ENCODE data around the gene CAMTA1.

The CAMTA1 gene

GRCh38 chr1:7014640-7014930, 229.3 kb downstream of the CAMTA1 start:
- DNase-seq, result no peak

DNA sequence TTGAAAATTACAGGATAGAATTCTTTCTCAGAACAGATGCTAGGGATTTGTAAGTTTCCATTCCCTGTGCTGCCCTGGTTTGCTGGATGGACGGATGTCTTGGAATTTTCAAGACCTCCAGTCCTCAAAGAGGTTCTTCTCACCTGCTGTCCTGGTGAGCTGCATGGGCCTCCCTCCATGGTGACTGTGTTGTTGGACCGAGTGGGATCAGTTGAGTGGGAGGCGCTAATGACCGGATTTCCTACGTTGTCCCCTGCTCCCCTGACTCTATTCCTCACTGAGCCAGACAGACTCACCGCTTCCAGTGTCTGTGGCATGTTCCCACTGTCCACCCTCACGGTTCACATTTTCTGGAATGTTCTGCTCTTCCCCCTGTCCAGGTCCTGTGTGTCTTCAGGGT, 229.8 kb downstream of the CAMTA1 start:
- no peak for DNase-seq

GRCh38 chr1:7018351-7018750, 233.1 kb downstream of the CAMTA1 start:
- DNase-seq, result no peak

GRCh38 chr1:7018826-7019225, 233.6 kb downstream of the CAMTA1 start:
- DNase-seq, result no peak

DNA sequence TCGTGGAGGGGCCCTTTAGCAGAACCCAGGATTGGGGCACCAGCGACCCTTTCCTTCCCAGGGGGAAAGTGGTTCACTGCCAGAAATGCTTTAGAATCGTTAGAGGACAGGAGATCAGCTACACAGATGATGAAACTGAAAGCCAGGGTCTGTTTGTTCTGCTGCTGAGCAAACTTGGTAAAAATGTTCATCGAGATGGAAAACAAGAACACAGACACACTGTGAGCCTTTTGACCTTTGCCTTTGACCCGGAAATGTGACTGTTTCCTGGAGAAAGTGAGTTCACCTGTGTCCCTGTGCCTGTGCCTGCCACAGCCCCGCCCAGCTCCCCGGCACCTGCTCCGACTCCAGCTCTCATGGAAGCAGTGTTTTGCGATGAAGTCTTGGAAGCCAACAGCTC, 234.3 kb downstream of the CAMTA1 start:
- no peak for DNase-seq

GRCh38 chr1:7022058-7022457, 236.8 kb downstream of the CAMTA1 start:
- DNase-seq, result no peak

GRCh38 chr1:7025013-7025412, 239.8 kb downstream of the CAMTA1 start:
- DNase-seq, result no peak

DNA sequence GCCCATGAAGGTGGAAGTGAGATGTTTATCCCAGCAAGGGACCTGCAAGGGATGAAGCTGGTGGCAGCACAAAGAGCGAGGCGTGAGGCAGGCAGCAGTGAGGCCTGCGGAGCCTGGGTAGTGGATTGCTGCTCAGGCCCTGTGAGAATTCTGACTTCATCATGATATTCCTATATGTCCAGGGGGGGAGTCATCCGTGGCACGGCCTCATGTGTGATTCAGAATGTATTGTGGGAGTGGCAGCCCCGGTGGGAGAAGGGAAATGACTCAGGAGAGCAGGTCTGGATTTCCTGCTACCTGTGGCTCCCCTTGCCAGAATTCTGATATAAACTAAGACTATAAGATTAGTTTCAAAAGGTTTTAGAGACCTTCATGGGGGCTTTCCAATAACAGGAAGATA, 240.9 kb downstream of the CAMTA1 start:
- no peak for DNase-seq

DNA sequence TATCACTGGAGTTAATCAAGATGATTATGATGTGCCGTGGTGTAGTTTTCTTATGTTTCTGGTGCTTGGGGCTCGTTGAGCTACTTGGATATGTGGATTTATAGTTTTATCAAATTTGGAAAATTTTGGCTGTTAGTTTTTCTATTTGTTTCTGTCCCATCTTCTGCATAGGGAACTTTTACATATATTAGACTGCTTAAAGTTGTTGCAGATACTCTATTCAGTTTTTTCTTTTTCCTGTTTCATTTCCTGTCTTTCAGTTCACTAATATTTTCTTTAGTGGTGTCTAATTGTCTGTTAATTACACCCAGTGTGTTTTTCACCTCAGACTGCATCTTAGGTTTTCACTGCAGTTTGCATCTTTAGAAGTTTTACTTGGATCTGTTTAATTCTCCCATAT, 247.7 kb downstream of the CAMTA1 start:
- DNase-seq, result no peak

DNA sequence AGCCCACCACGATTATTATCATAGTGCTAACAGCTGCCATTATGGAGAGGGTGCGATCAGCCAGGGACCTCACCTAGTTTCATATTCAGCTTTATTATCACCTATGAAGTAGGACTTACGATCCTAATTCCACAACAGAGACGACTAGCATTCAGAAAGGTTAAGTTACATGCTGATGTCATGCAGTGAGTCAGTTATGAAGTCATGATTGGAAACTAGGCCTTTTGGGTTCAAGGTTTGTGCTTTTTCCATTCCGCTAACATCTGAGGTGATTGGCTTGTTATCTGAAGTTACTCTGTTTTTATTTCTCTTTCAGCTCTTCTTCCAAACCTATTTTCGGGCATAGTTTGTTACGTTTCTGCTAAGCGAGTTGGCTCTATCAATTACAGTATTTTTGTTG, 251.1 kb downstream of the CAMTA1 start:
- no peak for DNase-seq

DNA sequence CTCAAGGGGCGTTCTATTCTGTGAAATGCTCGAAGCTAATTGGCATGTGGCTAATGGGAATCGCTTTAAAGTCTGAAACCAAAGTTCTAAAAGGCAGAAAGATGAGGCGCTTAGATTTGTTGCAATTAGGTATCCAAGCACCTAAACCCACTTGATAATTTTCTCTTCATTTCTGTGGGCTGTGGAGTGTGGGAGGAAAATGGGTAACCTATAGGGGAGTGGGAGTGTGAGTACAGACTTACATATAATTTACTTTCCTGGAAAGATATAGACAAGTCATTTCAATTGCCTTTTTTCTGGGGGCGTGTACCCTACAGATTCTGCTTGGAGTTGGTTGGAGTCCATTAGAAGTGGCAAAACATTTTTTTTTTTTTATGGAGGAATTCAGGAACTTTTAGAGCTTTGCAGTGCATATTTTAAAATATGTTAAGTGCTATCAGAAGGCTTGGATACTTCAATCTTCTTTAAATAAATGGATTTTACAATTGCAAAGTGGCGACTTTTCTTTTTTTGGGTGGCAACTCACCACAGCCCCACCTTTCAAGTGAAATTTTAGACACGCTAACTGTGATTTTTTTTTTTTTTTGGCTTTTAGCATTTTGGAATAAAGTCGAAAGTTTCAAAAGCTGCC, 254.5 kb downstream of the CAMTA1 start:
- DNase-seq, result no peak

- no peak for DNase-seq
Observed at GRCh38 chr1:7040969-7041695, 255.9 kb downstream of the CAMTA1 start.

DNA sequence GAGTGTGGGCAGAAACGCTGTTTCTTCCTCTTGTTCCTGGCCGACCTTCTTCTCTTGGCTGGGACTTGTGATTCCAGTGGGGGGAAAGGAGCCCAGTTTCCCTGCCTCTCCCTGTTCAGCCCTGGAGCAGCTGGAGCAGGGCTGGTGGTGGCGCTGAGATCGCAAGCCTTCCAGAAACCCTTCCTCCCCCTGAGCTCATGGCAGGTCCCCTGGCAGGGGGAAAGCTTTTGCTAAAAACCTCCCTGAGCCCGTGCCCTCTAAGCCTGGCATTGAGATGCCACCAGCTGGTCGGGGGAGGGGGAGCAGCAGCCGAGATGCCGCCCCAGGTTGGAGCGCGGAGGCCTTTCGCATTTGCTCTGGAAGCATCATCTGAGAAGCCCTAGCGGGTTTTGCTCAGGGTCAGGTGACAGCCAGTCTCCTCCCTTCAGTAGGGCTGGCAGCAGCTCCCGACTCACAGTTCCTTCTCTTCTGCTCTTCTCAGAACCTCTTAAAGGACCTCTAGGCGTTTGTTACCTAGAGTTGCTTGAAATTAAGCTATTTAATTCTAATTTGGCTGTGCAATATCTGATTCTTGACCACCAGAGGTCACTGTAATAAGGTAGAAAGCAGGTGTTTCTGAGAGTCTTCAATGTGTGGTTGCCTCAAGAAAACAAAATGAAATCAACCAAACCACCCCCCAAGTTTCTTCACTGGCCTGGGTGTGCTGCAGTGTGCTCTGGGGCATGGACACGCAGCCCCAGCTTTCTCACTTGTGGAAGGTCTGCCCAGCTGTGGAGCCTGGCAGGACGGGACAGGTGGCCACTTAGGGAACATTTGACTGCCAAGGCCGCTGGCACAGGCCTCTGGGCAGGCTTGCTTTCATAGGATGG, 257.3 kb downstream of the CAMTA1 start:
- no peak for DNase-seq

GRCh38 chr1:7043191-7043549, 257.9 kb downstream of the CAMTA1 start:
- no peak for DNase-seq

GRCh38 chr1:7043719-7044535, 258.7 kb downstream of the CAMTA1 start:
- DNase-seq, result no peak

GRCh38 chr1:7045897-7046296, 260.6 kb downstream of the CAMTA1 start:
- DNase-seq, result no peak

- no peak for DNase-seq
Observed at GRCh38 chr1:7046314-7046713, 261.1 kb downstream of the CAMTA1 start.

GRCh38 chr1:7046891-7047290, 261.6 kb downstream of the CAMTA1 start:
- DNase-seq, result no peak

GRCh38 chr1:7047866-7048265, 262.6 kb downstream of the CAMTA1 start:
- no peak for DNase-seq

GRCh38 chr1:7048395-7048794, 263.1 kb downstream of the CAMTA1 start:
- DNase-seq, result no peak

DNA sequence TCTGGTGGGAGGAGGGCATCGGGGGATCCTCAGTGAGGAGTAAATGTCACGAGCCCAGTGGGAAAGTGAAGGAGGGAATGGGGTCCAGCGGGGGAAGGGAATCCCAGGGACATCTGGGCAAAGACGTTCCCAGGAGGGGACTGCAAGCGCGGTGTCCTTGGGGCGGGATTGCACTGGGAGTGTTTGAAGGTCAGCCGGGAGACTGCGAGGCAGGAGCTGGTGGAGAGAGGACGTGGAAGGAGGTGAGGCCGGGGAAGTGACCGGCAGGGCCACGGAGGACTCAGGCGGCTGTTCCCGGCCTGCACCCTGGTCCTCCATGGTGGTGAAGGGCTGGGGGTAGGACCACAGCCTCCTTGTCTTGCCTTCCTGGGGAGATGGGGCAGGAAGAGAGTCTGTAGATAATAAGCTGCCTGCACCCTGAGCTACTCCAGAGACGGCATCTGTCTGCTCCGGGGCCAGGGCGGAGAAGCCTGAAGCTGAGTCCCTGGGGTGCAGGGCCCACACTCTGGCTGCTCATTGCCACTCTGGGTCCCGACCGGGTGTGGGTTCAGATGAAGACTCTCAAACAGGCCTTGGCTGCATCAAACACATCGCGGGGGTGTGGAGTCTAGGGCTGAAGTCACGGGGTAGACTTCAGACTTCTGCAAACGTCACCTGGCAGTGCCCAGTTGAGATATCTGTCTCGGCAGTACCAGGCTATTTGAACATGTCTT, 264.8 kb downstream of the CAMTA1 start:
- no peak for DNase-seq
